Omental fat pad (tissue), 4 donors: ENCODE measurements around the gene PHKB. TPM values are rescaled to one million over a fixed set of nuclear protein-coding genes. Genes with fewer than 3 reads are reported as not detected.
"Not testable (repeated sequence)": the region's sequence is repeated elsewhere in the genome, so short reads cannot be mapped to it uniquely, and the experiment has no call there.

Experiments
- ATAC-seq: fragments of 150-250 bp; one replicate; pipeline ENCODE4 v1.9.1; 2016; ENCODE audit warnings: mild to moderate bottlenecking, moderate library complexity; ENCODE audit not compliant: low FRiP score
- DNase-seq: peaks from one replicate; pipeline ENCODE4 v3.0.0-alpha.2; 2019; ENCODE audit warnings: low spot score
- CTCF ChIP-seq, 3 donors: fragments of 450-650 bp; IDR thresholded peaks; one replicate each; pipeline ENCODE4 v1.5.1; 2016 to 2017; ENCODE audit warnings: antibody characterized with exemption in 3 of 3, mild to moderate bottlenecking in 3 of 3, moderate library complexity in 2 of 3
- total RNA-seq, 4 donors: library from RNA; depleted of rRNA; stranded (reverse); fragments of >200 nt; gene quantifications; one replicate each; pipeline ENCODE4 v1.1.0, GENCODE V29; 2016

The PHKB gene
- total RNA-seq, 4 donors from 2014 or later = 55.1 to 112 (median 66.4) TPM

GRCh38 chr16:47657977-47658376 lies 196.8 kb downstream of the PHKB start:
- no peak for TF ChIP-seq CTCF (IDR thresholded peaks at IDR 0.05)
- ATAC-seq (no peak), DNase-seq (no peak)

GRCh38 chr16:47660540-47660939 lies 199.4 kb downstream of the PHKB start:
- no peak for TF ChIP-seq CTCF (IDR thresholded peaks at IDR 0.05)
- DNase-seq (no peak), ATAC-seq (no peak)

GRCh38 chr16:47664653-47665325 lies 203.7 kb downstream of the PHKB start:
- DNase-seq (no peak), ATAC-seq (no peak)
- no peak for TF ChIP-seq CTCF (IDR thresholded peaks at IDR 0.05)

GRCh38 chr16:47666434-47666833 lies 205.3 kb downstream of the PHKB start:
- ATAC-seq (no peak), DNase-seq (no peak)
- no peak for TF ChIP-seq CTCF (IDR thresholded peaks at IDR 0.05)

- no peak for DNase-seq
- TF ChIP-seq CTCF (IDR thresholded peaks at IDR 0.05) = no peak
- no peak for ATAC-seq
These were observed 206.8 kb downstream of the PHKB start for GRCh38 chr16:47667956-47668355.

- ATAC-seq (no peak), DNase-seq (no peak)
- no peak for TF ChIP-seq CTCF (IDR thresholded peaks at IDR 0.05)
These were observed 211.3 kb downstream of the PHKB start for GRCh38 chr16:47672475-47672874.

- no peak for DNase-seq
- no peak for TF ChIP-seq CTCF (IDR thresholded peaks at IDR 0.05)
- ATAC-seq = no peak
These were observed 215.6 kb downstream of the PHKB start for GRCh38 chr16:47676635-47677177.

GRCh38 chr16:47681571-47681970 lies 220.4 kb downstream of the PHKB start:
- not testable (repeated sequence) for ATAC-seq, DNase-seq
